Colonic mucosa (tissue), 4 donors: ENCODE results near the gene CUX1. TPM values are rescaled to one million over a fixed set of nuclear protein-coding genes. Genes with fewer than 3 reads are reported as not detected.

Source experiments
- DNase-seq: peaks from one replicate; pipeline ENCODE4 v3.0.0-alpha.2; 2020
- H3K27ac ChIP-seq: fragments of 200-600 bp; one replicate; pipeline ENCODE4 v1.8.0; 2021
- H3K27me3 ChIP-seq: fragments of 200-600 bp; one replicate; pipeline ENCODE4 v1.8.0; 2021
- H3K36me3 ChIP-seq: fragments of 200-600 bp; one replicate; pipeline ENCODE4 v1.8.0; 2021
- H3K4me1 ChIP-seq: fragments of 200-600 bp; one replicate; pipeline ENCODE4 v1.8.0; 2021; ENCODE audit warnings: mild to moderate bottlenecking
- H3K4me3 ChIP-seq: fragments of 200-600 bp; one replicate; pipeline ENCODE4 v1.8.0; 2021
- H3K9ac ChIP-seq, 2 donors: one replicate each; pipeline ENCODE4 v1.7.0; 2013; ENCODE audit warnings: control low read depth in 2 of 2, low read depth in 2 of 2, low read length in 2 of 2
- H3K9me3 ChIP-seq: fragments of 200-600 bp; one replicate; pipeline ENCODE4 v1.8.0; 2021
- intact Hi-C: fragments of 100-400 bp; cut with DNase I; formaldehyde crosslinking; loops from one replicate; pipeline ENCODE4 v1.14.1; 2022
- total RNA-seq, 2 donors: library from RNA; stranded (reverse); fragmentation: NEBNext Ultra II Directional in 1 of 2; extraction: Animal tissue kit (Norgen Biotek cat#: 25700) in 1 of 2; gene quantifications; one replicate each; pipeline ENCODE4 v1.2.1, GENCODE V29; 2021
- TF ChIP-seq, protein P1 (sequence below): fragments of 200-600 bp; IDR thresholded peaks from one replicate; pipeline ENCODE4 v1.8.0; 2022; ENCODE audit warnings: antibody characterized with exemption, mild to moderate bottlenecking
- donor health status: healthy.
- donor health status: DM: no; HTN: no; CAD: no.
- donor health status: DM: no; HTN: no; CAD: no.

CUX1 gene
- total RNA-seq, 2 donors from 2014 or later = 68.5 to 97.5 TPM

GRCh38 chr7:102125127-102125596 is 307.7 kb downstream of the CUX1 start:
- Histone ChIP-seq H3K36me3 (no peaks in the 10 kb centered on the region), H3K9me3 (no peaks in the 10 kb centered on the region), H3K4me1 (peaks cover 8% of the 10 kb centered on the region), H3K4me3 (no peak overlapping the region), H3K27me3 (no peaks in the 10 kb centered on the region), H3K9ac (no peak overlapping the region), H3K27ac (no peak overlapping the region)
- intact Hi-C loops = no loop called here
- DNase-seq = no peak
- TF ChIP-seq, protein P1, sequence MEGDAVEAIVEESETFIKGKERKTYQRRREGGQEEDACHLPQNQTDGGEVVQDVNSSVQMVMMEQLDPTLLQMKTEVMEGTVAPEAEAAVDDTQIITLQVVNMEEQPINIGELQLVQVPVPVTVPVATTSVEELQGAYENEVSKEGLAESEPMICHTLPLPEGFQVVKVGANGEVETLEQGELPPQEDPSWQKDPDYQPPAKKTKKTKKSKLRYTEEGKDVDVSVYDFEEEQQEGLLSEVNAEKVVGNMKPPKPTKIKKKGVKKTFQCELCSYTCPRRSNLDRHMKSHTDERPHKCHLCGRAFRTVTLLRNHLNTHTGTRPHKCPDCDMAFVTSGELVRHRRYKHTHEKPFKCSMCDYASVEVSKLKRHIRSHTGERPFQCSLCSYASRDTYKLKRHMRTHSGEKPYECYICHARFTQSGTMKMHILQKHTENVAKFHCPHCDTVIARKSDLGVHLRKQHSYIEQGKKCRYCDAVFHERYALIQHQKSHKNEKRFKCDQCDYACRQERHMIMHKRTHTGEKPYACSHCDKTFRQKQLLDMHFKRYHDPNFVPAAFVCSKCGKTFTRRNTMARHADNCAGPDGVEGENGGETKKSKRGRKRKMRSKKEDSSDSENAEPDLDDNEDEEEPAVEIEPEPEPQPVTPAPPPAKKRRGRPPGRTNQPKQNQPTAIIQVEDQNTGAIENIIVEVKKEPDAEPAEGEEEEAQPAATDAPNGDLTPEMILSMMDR = no peak

DNA sequence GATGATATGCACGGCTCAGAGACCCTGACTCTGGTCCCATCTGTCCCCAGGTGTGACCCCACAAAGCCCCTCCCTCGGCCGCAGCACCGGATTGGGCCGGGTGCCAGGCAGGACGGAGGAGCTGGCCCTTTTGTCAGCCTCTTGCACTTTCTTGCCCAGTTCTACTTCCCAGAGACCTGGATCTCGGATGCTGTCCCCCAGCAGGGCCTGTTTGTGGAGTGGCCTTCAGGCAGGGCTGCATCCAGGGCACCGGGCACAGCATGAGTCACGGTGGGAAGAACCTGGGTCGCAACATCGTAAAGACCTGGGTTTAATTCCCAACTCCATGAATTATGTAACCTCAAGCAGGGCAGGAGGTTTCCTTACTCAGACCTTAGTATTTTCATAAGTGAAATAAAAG is 310.9 kb downstream of the CUX1 start:
- no peak overlapping the region for H3K4me3 ChIP-seq
- intact Hi-C loops = no loop called here
- no peaks in the 10 kb centered on the region for H3K4me1 ChIP-seq
- no peaks in the 10 kb centered on the region for H3K27me3 ChIP-seq
- no peak overlapping the region for H3K9ac ChIP-seq
- no peak for DNase-seq
- H3K36me3 ChIP-seq = no peaks in the 10 kb centered on the region
- H3K27ac ChIP-seq = no peak overlapping the region
- TF ChIP-seq, protein P1 = no peak
- no peaks in the 10 kb centered on the region for H3K9me3 ChIP-seq

DNA sequence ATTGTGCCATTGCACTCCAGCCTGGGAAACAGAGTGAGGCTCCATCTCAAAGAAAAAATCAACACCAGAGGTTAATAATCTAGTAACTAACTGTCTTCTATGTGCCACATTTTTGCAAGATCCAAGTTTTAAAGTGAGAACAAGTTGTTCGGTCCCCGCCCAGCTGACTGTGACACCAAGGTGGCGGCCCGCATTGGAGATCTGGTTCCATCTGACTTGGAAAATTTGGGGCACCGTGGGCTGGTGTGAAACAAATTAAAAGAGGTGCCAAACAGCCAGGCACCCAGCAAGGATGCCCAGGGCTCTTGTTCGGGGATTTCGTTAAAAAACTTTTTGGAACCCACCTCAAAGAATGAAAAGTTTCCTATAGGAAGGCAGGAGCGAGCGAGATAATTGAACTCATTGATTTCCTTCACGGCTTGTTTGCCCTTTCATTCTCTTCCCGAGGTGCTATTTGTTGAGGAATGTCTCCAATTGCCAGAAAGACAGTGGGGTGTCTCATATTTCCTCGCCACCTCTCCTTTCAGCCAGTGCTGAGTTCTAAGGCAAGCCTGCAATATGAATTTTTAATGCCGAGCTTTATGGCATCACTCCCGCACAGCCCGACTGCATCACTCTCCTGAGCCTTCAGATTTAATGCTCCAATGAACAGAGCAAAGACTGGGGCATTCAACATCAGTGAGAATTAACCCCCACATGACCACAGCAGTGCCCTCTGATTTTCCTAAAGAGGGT is 312.4 kb downstream of the CUX1 start:
- no peaks in the 10 kb centered on the region for H3K36me3 ChIP-seq
- TF ChIP-seq, protein P1 = no peak
- H3K4me1 ChIP-seq = no peaks in the 10 kb centered on the region
- H3K4me3 ChIP-seq = no peak overlapping the region
- H3K9ac ChIP-seq = no peak overlapping the region
- H3K27me3 ChIP-seq = no peaks in the 10 kb centered on the region
- intact Hi-C loops = no loop called here
- no peaks in the 10 kb centered on the region for H3K9me3 ChIP-seq
- no peak for DNase-seq
- H3K27ac ChIP-seq = no peak overlapping the region

DNA sequence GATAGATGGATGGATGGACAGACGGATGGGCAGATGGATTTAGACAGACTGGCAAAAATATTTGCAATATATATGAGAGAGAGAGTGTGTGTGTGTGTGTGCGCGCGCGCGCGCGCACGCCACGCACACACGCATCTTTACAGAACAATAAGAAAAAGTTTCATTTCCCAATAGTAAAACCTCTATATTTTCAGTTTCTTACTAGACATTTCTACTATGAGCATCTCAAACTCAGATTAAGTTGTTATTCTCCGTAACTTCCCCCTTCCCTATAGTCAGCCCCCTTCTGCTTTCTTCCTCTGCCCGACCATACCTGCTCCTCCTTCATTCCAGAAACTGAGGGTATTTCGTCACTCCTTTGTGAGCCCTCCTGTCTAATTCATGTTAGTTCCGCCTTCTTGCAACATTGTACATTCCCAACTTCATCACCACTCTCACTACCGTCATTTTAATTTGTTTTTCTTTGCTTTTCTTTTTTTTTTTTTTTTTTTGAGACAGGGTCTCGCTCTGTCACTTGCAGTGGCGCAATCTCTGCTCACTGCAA is 314.9 kb downstream of the CUX1 start:
- Histone ChIP-seq H3K27me3 (no peaks in the 10 kb centered on the region), H3K4me3 (no peak overlapping the region), H3K36me3 (no peaks in the 10 kb centered on the region), H3K4me1 (no peaks in the 10 kb centered on the region), H3K9ac (no peak overlapping the region), H3K9me3 (no peaks in the 10 kb centered on the region), H3K27ac (no peak overlapping the region)
- intact Hi-C loops = no loop called here
- no peak for DNase-seq
- TF ChIP-seq, protein P1 = no peak

DNA sequence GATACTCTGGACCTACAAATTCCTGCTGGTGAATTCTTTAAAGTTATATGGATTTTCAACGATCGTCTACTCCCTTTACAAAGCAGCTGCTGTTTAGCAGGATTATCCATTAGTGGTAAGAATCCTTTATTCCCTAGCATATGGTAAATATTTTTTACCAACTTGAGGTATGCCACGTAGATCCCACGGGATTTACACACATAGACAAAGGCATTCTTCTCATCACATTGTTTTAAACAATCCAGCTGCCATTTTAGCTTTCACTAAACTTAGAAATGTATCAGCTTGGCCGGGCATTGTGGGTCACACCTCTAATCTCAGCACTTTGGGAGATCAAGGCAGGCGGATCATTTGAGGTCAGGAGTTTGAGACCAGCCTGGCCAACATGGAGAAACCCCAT is 321.2 kb downstream of the CUX1 start:
- H3K36me3 ChIP-seq = no peaks in the 10 kb centered on the region
- no peak overlapping the region for H3K4me3 ChIP-seq
- TF ChIP-seq, protein P1 = no peak
- H3K9ac ChIP-seq = no peak overlapping the region
- no peak for DNase-seq
- H3K9me3 ChIP-seq = no peaks in the 10 kb centered on the region
- no peaks in the 10 kb centered on the region for H3K27me3 ChIP-seq
- no peaks in the 10 kb centered on the region for H3K4me1 ChIP-seq
- H3K27ac ChIP-seq = no peak overlapping the region
- intact Hi-C loops = no loop called here
